Measurements from ENCODE around the gene KCNK7.
A peak's percentile ranks its signal among the peaks of the same experiment; 100 is the strongest.

The KCNK7 gene

DNA sequence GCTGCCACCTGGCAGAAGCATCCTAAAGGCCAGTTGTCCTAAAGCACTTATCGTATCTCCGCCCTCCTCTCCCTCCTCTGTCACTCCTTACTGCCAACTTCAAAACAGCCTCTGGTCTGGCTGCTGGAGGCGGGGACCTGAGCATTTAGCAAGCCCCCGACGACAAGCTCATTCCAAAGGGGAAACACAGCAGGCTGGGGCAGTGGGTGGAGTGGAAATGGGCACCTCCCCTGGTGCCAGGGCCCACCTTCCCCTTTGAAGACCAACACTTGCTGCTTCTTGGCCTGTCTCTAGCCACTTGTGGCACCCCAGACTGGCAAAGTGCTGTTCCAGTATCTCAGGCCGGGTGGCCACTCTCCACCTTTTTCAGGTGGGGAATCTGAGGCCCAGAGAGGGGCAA is 14.8 kb upstream of the KCNK7 start:
- no peak for DNase-seq

GRCh38 chr11:65609665-65610064 is 14.1 kb upstream of the KCNK7 start:
- DNase-seq = no peak

- no peak for DNase-seq
These were observed 13.6 kb upstream of the KCNK7 start for GRCh38 chr11:65609229-65609628.

GRCh38 chr11:65607614-65608426 is 12.2 kb upstream of the KCNK7 start:
- no peak for DNase-seq

DNA sequence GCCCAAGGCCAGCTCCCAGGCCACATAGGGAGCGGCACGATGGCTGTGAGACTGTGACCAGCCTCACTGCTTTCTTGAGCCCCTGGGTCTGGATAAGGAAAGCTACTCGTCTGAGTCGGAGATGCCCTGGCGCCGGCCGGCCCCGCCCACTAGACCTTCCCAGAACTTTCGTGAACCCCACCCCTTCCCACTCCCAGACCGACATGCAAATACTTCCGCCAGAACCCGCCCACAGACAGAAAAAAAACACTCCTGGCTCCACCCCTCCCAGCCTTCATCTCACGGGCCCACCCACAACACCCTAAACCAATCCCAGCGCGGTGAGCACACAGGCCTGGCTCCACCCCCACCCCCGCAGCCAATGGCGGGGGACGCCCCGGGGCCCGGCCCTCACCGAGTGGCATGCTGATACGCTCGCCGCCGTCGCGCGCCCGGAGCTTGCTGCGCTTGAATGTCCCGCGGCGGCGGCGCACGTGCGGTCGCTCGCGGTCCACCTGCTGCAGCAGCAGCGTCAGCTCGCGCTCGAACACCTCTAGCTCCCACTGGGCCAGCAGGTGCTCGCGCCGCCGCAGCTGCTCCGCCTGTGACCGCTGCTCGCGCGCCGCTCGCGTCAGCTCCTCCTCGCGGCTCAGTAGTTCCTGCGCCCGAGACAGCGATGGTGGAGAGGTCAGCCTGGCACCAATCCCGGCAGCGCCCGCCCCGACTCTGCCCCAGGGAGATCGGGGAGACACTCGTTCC is 11.4 kb upstream of the KCNK7 start:
- no peak for DNase-seq

GRCh38 chr11:65604258-65604657 is 8.7 kb upstream of the KCNK7 start:
- DNase-seq = no peak

DNA sequence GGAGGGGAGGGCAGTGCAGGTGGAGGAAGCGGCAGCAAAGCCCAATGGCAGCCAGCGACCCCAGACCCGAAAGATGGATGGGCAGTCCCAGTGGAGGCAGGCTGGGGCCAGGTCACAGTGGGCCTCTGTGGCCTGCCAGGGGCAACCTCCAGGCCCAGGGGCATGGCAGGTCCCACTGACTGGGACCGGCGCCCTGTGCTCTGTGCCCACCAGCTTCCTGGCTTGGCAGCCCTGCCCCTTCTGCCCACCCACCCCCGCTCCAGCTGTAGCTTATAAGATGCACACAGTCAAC is 4.3 kb upstream of the KCNK7 start:
- DNase-seq = no peak

DNA sequence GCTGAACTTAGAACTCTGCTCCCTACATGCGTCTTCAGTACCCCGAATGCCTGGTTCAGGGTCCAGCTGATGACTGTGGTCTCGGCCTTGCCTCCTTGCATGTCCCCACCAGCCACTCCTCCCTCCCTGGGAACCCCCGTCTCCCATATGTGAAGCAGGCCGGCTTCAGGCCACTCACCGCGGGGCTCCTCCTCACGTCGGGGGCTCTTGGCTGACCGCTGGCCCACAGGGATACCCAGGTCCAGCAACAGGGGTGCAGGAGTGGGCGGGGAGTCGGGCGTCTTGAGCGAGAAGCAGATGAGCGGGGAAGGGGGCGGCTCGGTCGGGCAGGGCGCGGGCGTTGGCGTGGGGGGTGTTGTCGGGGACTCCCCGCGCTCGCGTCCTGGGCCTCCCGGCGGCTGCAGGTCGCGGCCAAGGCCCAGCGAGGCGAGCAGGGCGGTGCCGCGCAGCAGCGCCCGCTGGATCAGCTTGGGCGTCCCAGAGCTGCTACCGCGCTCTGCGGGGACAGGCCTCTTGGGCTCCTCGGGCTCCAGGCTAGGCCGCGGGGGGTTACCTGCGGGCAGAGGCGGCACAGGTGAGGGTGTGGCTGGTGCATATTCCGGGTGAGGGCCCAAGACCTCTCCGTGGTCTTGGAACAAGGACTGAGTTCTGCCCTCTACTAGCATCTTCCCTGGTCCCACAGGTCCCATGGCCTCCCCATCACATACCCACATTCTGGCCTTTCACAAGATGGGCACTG is 3.8 kb upstream of the KCNK7 start:
- DNase-seq = no peak

DNA sequence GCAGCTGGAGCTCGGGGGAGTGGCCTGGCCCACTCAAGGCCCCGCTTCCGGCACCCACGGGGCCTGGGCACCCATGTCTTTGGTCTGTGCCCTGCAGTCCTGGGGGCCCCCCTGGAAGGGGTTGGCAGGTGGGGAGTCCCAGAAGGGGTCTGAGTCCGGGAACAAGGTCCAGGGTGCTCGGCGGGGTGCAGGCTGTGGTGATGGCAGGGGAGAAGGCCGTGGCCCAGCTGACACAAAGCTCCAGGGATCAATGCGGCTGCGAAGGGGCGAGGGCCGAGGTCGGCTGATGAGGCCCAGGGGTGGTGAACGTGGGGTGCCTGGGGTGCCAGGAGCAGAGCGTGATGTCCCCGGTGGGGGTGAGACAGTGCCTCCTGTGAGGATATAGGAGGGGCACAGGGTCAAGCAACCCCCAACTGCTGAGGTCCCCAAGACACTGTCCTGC is 2.7 kb upstream of the KCNK7 start:
- no peak for DNase-seq

DNA sequence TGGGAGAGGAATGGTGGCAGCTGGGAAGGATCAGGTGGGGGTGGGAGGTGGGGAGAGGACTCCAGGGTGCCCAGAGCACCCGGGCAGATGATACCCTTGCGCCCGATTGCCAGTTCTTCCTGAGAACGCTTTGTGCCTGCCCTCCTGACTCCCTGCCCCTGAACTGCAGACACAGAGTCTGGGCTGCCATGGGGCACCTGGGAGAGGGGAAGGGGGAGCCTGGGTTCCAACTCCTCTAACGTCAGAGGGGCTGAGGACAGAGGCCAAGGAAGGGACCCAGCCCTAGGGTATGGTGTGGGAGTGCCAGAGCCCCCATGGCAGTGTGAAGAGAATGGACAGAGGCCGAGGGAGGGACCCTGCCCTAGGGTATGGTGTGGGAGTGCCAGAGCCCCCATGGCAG is 920 bp upstream of the KCNK7 start:
- no peak for DNase-seq

DNA sequence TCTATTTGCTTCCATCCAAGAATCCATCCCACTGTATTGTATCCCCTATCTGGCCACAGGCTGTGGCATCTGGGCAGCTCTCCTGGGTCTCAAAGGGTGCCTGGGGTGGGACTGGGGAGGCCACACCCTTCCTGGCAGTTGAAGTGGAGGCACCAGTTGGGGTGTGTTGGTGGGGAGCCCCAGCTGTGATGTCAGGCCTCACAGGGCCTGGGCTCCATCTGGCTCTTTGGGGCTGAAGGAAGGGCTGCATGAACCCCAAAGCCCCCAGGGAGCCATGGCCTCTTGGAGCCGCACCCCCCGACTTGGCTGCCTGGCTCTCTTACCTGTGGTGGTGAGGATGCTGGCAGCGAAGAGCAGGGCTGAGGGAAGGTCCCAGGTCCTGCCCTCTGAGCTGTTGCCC is 469 bp downstream of the KCNK7 start:
- no peak for DNase-seq

GRCh38 chr11:65593518-65594414 is 1.8 kb downstream of the KCNK7 start:
- DNase-seq = peak; percentile 54

- DNase-seq = no peak
These were observed 2.6 kb downstream of the KCNK7 start for GRCh38 chr11:65592858-65593517.

- no peak for DNase-seq
These were observed 3.4 kb downstream of the KCNK7 start for GRCh38 chr11:65591939-65592857.

GRCh38 chr11:65590240-65590738 is 5.3 kb downstream of the KCNK7 start:
- peak; percentile 99 for DNase-seq

DNA sequence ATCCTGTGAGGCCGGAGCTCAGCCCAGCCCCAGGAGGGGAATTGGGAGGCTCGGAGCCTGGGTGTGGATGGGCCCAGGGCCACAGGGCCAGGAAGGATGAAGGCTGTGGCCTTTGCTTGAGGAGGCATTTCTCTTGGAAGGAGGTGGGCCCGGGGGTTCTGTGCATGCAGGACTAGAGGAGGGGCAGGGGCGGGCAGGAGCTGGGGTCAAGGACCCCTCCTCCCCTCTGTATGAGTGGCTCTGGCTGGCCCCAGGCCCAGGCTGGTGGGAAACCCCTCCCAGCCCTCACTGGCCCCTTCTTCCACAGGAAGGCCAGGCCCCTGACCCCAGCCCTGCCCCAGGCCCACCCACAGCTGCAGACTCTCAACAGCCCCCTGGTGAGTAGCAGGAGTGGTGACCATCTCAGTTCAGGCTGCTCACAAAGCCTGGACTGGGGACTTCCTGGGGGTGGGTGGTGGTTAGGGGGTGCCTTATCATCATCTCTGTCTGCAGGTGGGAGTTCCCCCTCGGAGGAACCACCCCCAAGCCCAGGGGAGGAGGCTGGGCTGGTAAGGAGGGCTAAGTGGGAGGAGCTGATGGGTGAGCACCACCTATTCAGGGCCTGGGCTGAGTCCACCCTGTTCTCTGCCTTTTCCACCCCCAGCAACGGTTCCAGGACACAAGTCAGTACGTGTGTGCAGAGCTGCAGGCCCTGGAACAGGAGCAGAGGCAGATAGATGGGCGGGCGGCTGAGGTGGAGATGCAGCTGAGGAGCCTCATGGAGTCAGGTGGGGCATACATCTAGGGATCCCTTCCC is 6.0 kb downstream of the KCNK7 start:
- peak; percentile 80 for DNase-seq

- peak; percentile 97 for DNase-seq
These were observed 7.2 kb downstream of the KCNK7 start for GRCh38 chr11:65588199-65589054.

DNA sequence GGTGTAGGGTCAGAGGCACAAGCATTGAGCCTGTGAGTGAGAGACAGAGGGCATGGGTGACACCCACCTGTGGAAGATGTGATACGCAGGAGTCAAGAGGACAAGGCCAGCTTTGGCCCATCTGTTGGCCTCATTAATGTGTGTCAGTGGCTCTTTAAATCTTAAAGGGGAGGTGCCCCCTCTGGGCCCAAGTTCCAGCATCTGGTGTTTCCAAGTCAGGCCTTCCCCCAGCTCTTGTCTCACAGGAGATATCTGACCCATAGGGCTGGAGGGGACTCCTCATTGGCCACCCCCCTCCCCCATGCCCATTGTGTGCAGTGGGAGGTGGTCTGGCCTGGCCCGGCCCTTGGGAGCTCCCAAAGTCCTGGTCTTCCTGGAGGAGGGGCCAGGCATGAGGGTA is 8.9 kb downstream of the KCNK7 start:
- DNase-seq = peak; percentile 71

DNA sequence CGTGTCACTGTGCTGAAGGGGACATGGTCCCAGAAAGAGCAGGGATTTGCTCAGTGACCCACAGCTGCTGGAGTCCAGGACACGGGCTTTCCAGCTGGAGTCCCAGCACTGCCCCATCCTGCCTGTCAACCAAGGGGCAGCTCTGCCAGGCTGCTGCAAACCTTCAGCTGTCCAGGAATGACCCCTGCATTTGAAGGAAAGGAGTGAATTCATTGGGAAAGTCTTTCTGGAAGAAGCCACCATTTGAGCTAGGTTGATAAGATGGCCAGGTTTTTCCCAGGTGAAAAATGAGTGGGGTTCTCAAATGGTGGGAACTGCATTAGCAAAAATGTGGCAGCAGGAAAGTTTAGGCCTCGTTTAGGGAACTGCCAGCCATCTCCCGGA is 9.4 kb downstream of the KCNK7 start:
- no peak for DNase-seq

Measured in RPMI8226 (cell line).